OCI-LY3 (cell line): ENCODE data around the gene HHAT.

Experiments used
- H2AFZ ChIP-seq: fragments of 200-600, 300-600 bp; shearing (Covaris generic); 2 replicates; pipeline ENCODE4 v1.6.0; 2014; ENCODE audit warnings: antibody characterized with exemption, low read depth, low read length
- H3K27ac ChIP-seq: fragments of 200-600, 300-600 bp; sonication (generic); 2 replicates; pipeline ENCODE4 v1.5.1; 2014; ENCODE audit warnings: mild to moderate bottlenecking, low read length, moderate library complexity, mixed read lengths
- H3K27me3 ChIP-seq: fragments of 200-600, 300-600 bp; sonication (generic); 2 replicates; pipeline ENCODE4 v1.6.1; 2014; ENCODE audit warnings: low read depth, low read length, mixed read lengths
- H3K36me3 ChIP-seq: fragments of 200-600, 300-600 bp; sonication (generic); replicated peaks from 2 replicates; pipeline ENCODE3; 2014; ENCODE audit warnings: low read depth, low read length, mixed read lengths
- H3K4me1 ChIP-seq: fragments of 300-600, 200-600 bp; sonication (generic); 2 replicates; pipeline ENCODE4 v1.6.1; 2014; ENCODE audit warnings: low read length, mixed read lengths
- H3K4me2 ChIP-seq: fragments of 200-600, 300-600 bp; sonication (generic); 2 replicates; pipeline ENCODE4 v1.6.1; 2014; ENCODE audit warnings: low read length, mixed read lengths
- H3K4me3 ChIP-seq: fragments of 300-600, 200-600 bp; sonication (generic); 2 replicates; pipeline ENCODE4 v1.5.1; 2014; ENCODE audit warnings: antibody characterized with exemption, mild to moderate bottlenecking, low read length, moderate library complexity
- H3K79me2 ChIP-seq: fragments of 300-600, 200-600 bp; shearing (Covaris generic); 2 replicates; pipeline ENCODE4 v1.6.1; 2014; ENCODE audit warnings: mild to moderate bottlenecking, low read length, mixed read lengths
- H3K9ac ChIP-seq: fragments of 300-600, 200-600 bp; shearing (Covaris generic); 2 replicates; pipeline ENCODE4 v1.6.0; 2014; ENCODE audit warnings: mild to moderate bottlenecking, low read length, moderate library complexity
- H3K9me3 ChIP-seq: fragments of 200-600, 300-600 bp; shearing (Covaris generic); 2 replicates; pipeline ENCODE4 v1.6.1; 2014; ENCODE audit warnings: low read length, mixed read lengths; ENCODE audit not compliant: insufficient read depth
- H4K20me1 ChIP-seq: fragments of 200-600, 300-600 bp; sonication (generic); 2 replicates; pipeline ENCODE4 v1.6.1; 2016; ENCODE audit warnings: low read length, mixed read lengths; ENCODE audit not compliant: insufficient read depth
- CTCF ChIP-seq: fragments of 200-600, 300-600 bp; sonication (generic); IDR thresholded peaks from 2 replicates; pipeline ENCODE4 v1.5.1; 2014; ENCODE audit warnings: antibody characterized with exemption, low read length, low read depth
- EZH2phosphoT487 ChIP-seq: fragments of 200-600 bp; shearing (Covaris generic); IDR thresholded peaks from 2 replicates; pipeline ENCODE4 v1.6.1; 2018; ENCODE audit warnings: antibody characterized with exemption, mixed run types, low read depth

HHAT gene

GRCh38 chr1:210641582-210641981, 312.9 kb downstream of the HHAT start:
- TF ChIP-seq EZH2phosphoT487, result no peak
- no peak for TF ChIP-seq CTCF
- Histone ChIP-seq H2AFZ (no peak overlapping the region), H3K27ac (no peak overlapping the region), H3K36me3 (no peaks in the 10 kb centered on the region), H3K4me3 (no peak overlapping the region), H3K79me2 (no peaks in the 10 kb centered on the region), H3K9ac (no peak overlapping the region), H4K20me1 (no peaks in the 10 kb centered on the region), H3K27me3 (0 out of 2 replicates have a peak, but pooled peaks cover 3% of the 10 kb centered on the region), H3K9me3 (no peaks in the 10 kb centered on the region), H3K4me1 (no peaks in the 10 kb centered on the region), H3K4me2 (no peak overlapping the region)

GRCh38 chr1:210645582-210646257, 317.0 kb downstream of the HHAT start:
- Histone ChIP-seq H3K27ac (no peak overlapping the region), H3K27me3 (0 out of 2 replicates have a peak, but pooled peaks cover 3% of the 10 kb centered on the region), H2AFZ (no peak overlapping the region), H3K9ac (no peak overlapping the region), H3K4me3 (no peak overlapping the region), H3K36me3 (no peaks in the 10 kb centered on the region), H3K79me2 (no peaks in the 10 kb centered on the region), H3K9me3 (no peaks in the 10 kb centered on the region), H3K4me1 (no peaks in the 10 kb centered on the region), H4K20me1 (no peaks in the 10 kb centered on the region), H3K4me2 (no peak overlapping the region)
- TF ChIP-seq EZH2phosphoT487 (no peak), CTCF (no peak)

- TF ChIP-seq EZH2phosphoT487 (no peak), CTCF (no peak)
- Histone ChIP-seq H3K27me3 (0 out of 2 replicates have a peak, but pooled peaks cover 3% of the 10 kb centered on the region), H3K27ac (no peak overlapping the region), H3K9ac (no peak overlapping the region), H2AFZ (no peak overlapping the region), H4K20me1 (no peaks in the 10 kb centered on the region), H3K79me2 (no peaks in the 10 kb centered on the region), H3K4me3 (no peak overlapping the region), H3K4me1 (no peaks in the 10 kb centered on the region), H3K4me2 (no peak overlapping the region), H3K9me3 (no peaks in the 10 kb centered on the region), H3K36me3 (no peaks in the 10 kb centered on the region)
Observed at GRCh38 chr1:210646258-210646616, 317.5 kb downstream of the HHAT start.

- no peaks in the 10 kb centered on the region for H3K27me3 ChIP-seq
- H3K9me3 ChIP-seq, result no peaks in the 10 kb centered on the region
- no peak overlapping the region for H3K4me2 ChIP-seq
- no peak overlapping the region for H3K9ac ChIP-seq
- no peaks in the 10 kb centered on the region for H3K36me3 ChIP-seq
- TF ChIP-seq EZH2phosphoT487 (no peak), CTCF (no peak)
- H2AFZ ChIP-seq, result no peak overlapping the region
- H3K79me2 ChIP-seq, result no peaks in the 10 kb centered on the region
- H3K4me3 ChIP-seq, result no peak overlapping the region
- no peak overlapping the region for H3K27ac ChIP-seq
- H3K4me1 ChIP-seq, result peaks cover 7% of the 10 kb centered on the region
- no peaks in the 10 kb centered on the region for H4K20me1 ChIP-seq
Observed at GRCh38 chr1:210647406-210648333, 319.0 kb downstream of the HHAT start.
